Measurements from ENCODE around the gene UCK1.
A peak's percentile ranks its signal among the peaks of the same experiment; 100 is the strongest.

Gene UCK1

GRCh38 chr9:131530920-131531832 lies at the start of gene UCK1:
Gene UCK1, minus strand, starts transcription at chr9:131531263. Its CDS starts 89 bp downstream, at chr9:131531174.
- peak; percentile 71 for DNase-seq

- no peak for DNase-seq
Measured at GRCh38 chr9:131580358-131580757, 49.3 kb upstream of the UCK1 start.

- no peak for DNase-seq
Measured at GRCh38 chr9:131579789-131580211, 48.7 kb upstream of the UCK1 start.

GRCh38 chr9:131578731-131579504 lies 47.9 kb upstream of the UCK1 start:
- peak; percentile 42 for DNase-seq

GRCh38 chr9:131578021-131578420 lies 47.0 kb upstream of the UCK1 start:
- DNase-seq, result no peak

- no peak for DNase-seq
Measured at GRCh38 chr9:131577005-131578000, 46.2 kb upstream of the UCK1 start.

GRCh38 chr9:131575946-131576853 lies 45.1 kb upstream of the UCK1 start:
- DNase-seq, result no peak

GRCh38 chr9:131574730-131575640 lies 43.9 kb upstream of the UCK1 start:
- no peak for DNase-seq

- DNase-seq, result no peak
Measured at GRCh38 chr9:131567910-131568309, 36.8 kb upstream of the UCK1 start.

- DNase-seq, result no peak
Measured at GRCh38 chr9:131566158-131566557, 35.1 kb upstream of the UCK1 start.

- DNase-seq, result no peak
Measured at GRCh38 chr9:131565369-131565768, 34.3 kb upstream of the UCK1 start.

GRCh38 chr9:131562032-131562959 lies 31.2 kb upstream of the UCK1 start:
- no peak for DNase-seq

GRCh38 chr9:131559421-131560000 lies 28.4 kb upstream of the UCK1 start:
- DNase-seq, result no peak

- DNase-seq, result no peak
Measured at GRCh38 chr9:131557855-131558548, 26.9 kb upstream of the UCK1 start.

GRCh38 chr9:131555841-131556673 lies 25.0 kb upstream of the UCK1 start:
- no peak for DNase-seq

- no peak for DNase-seq
Measured at GRCh38 chr9:131554843-131555351, 23.8 kb upstream of the UCK1 start.

All from activated CD8-positive, alpha-beta memory T cell treated with anti-CD3 and anti-CD28 coated beads, Interleukin-2, amount 50 U/mL, for 4 hours (primary cell).